Mesendoderm (in vitro differentiated cells): ENCODE measurements around the gene KIF5C.

Experiments used
- DNase-seq: peaks from one replicate; pipeline ENCODE4 v3.0.0; 2013
- H2AK5ac ChIP-seq: 2 replicates; pipeline ENCODE4 v1.6.1; 2013; ENCODE audit warnings: low read length, inconsistent platforms
- H2BK120ac ChIP-seq: 2 replicates; pipeline ENCODE4 v1.6.1; 2013; ENCODE audit warnings: low read depth, mild to moderate bottlenecking, low read length, moderate library complexity, mixed read lengths
- H2BK15ac ChIP-seq: replicated peaks from 2 replicates; pipeline ENCODE4 v1.6.1; 2013; ENCODE audit warnings: low read depth, mild to moderate bottlenecking, moderate library complexity
- H2BK5ac ChIP-seq: 2 replicates; pipeline ENCODE4 v1.6.1; 2013; ENCODE audit warnings: low read length, inconsistent platforms
- H3K18ac ChIP-seq: 2 replicates; pipeline ENCODE4 v1.6.1; 2013; ENCODE audit warnings: mild to moderate bottlenecking, low read length, mixed read lengths
- H3K23ac ChIP-seq: one replicate; pipeline ENCODE4 v1.6.1; 2013; ENCODE audit warnings: low read length
- H3K27ac ChIP-seq: 2 replicates; pipeline ENCODE4 v1.5.1; 2013; ENCODE audit warnings: low read depth, mild to moderate bottlenecking, inconsistent platforms, low read length, moderate library complexity
- H3K27me3 ChIP-seq: 2 replicates; pipeline ENCODE4 v1.6.1; 2013; ENCODE audit warnings: low read length, control low read depth, mild to moderate bottlenecking, inconsistent platforms; ENCODE audit not compliant: insufficient read depth, poor library complexity
- H3K36me3 ChIP-seq: 2 replicates; pipeline ENCODE4 v1.6.1; 2013; ENCODE audit warnings: low read length, inconsistent platforms; ENCODE audit not compliant: control insufficient read depth, insufficient read depth
- H3K4ac ChIP-seq: one replicate; pipeline ENCODE4 v1.6.1; 2013; ENCODE audit warnings: low read depth, mild to moderate bottlenecking, low read length, moderate library complexity
- H3K4me1 ChIP-seq: 2 replicates; pipeline ENCODE4 v1.6.1; 2013; ENCODE audit warnings: low read depth, low read length, inconsistent platforms; ENCODE audit not compliant: control insufficient read depth
- H3K4me2 ChIP-seq: 2 replicates; pipeline ENCODE4 v1.6.1; 2013; ENCODE audit warnings: low read length
- H3K4me3 ChIP-seq: 2 replicates; pipeline ENCODE4 v1.5.1; 2013; ENCODE audit warnings: mild to moderate bottlenecking, low read length
- H3K56ac ChIP-seq: one replicate; pipeline ENCODE4 v1.6.1; 2013; ENCODE audit warnings: low read length
- H3K79me1 ChIP-seq: 2 replicates; pipeline ENCODE4 v1.6.1; 2013; ENCODE audit warnings: low read length, inconsistent platforms
- H3K79me2 ChIP-seq: 2 replicates; pipeline ENCODE4 v1.6.1; 2013; ENCODE audit warnings: mild to moderate bottlenecking, low read length; ENCODE audit not compliant: control insufficient read depth, insufficient read depth
- H3K9ac ChIP-seq: 2 replicates; pipeline ENCODE4 v1.6.1; 2013; ENCODE audit warnings: low read length, inconsistent platforms
- H4K5ac ChIP-seq: one replicate; pipeline ENCODE4 v1.6.1; 2013; ENCODE audit warnings: low read length
- H4K8ac ChIP-seq: one replicate; pipeline ENCODE4 v1.6.1; 2013; ENCODE audit warnings: low read depth, mild to moderate bottlenecking, control low read depth, low read length, moderate library complexity
- WGBS: extraction: QIAGEN DNeasy Blood & Tissue Kit; methylation state at CpG from one replicate; pipeline ENCODE4 v1.1.7; 2013; ENCODE audit warnings: low lambda C conversion rate, missing lambda C conversion rate; ENCODE audit not compliant: insufficient coverage; ENCODE audit errors: extremely low coverage; 5-methylcytosine and 5-hydroxymethylcytosine counted together

Gene KIF5C

DNA sequence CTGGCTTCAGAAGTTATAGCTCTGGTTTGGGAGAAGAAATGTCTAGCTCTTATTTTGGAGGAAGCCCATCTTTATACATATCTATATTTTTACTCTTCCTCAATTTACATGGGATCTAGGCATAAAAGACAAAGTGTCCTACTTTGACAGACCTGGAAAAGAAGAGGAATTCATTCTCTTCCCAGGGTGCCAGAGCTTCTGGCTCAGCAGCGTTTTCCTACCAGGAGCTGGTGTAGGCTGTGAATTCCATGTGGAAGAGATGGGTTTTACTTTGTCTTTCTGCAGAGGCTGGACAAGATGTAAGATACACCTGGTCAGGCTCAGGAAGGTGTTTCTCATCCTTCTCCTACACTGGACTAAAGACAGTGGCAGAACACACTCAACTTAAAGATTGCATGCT, 113.3 kb downstream of the KIF5C start:
- Histone ChIP-seq H3K27ac (no peak overlapping the region), H2BK5ac (no peak overlapping the region), H3K4me1 (no peaks in the 10 kb centered on the region), H4K8ac (no peak overlapping the region), H3K36me3 (peaks cover 1% of the 10 kb centered on the region), H3K23ac (no peak overlapping the region), H2BK120ac (no peak overlapping the region), H3K4me2 (no peak overlapping the region), H3K9ac (no peak overlapping the region), H4K5ac (no peak overlapping the region), H2AK5ac (no peak overlapping the region), H3K4me3 (no peak overlapping the region), H3K79me2 (no peaks in the 10 kb centered on the region), H3K4ac (no peak overlapping the region), H3K79me1 (no peaks in the 10 kb centered on the region), H3K27me3 (no peaks in the 10 kb centered on the region), H2BK15ac (no peak overlapping the region), H3K18ac (no peak overlapping the region), H3K56ac (no peak overlapping the region)
- no peak for DNase-seq
- no CpG with 5 or more reads among the region's 1 CpG for whole genome bisulfite sequencing

DNA sequence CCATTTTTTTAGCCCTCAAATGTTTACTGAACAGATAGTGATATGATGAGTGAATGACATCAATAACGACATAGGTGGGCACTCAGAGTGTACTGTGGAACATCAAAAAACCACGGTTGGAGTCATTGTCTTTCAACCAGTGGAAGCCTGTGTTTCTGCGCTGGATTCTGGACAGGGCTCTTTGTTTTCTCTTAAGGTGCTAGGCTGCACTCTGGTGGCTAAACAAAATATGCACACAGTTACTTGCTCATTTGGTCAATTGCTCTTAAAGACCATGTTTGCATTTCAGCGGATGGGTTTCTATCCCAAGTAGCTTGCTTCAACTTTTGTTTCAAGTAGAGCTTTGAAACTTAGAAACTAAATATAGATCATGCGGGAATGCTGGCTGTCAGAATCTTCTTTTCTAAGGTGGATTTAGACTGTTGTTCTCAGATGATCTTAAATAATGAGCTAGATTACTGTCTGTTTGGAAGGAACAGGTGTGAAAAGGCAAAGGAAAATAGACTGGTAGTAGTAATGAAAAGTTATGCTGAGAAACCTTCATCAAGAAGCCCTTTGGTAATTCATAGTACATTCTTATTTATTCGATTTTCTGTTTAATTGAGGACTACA, 115.0 kb downstream of the KIF5C start:
- Histone ChIP-seq H3K4me3 (no peak overlapping the region), H4K5ac (no peak overlapping the region), H2BK15ac (no peak overlapping the region), H3K79me2 (no peaks in the 10 kb centered on the region), H3K18ac (no peak overlapping the region), H3K27me3 (no peaks in the 10 kb centered on the region), H3K9ac (no peak overlapping the region), H3K27ac (no peak overlapping the region), H3K4ac (no peak overlapping the region), H4K8ac (no peak overlapping the region), H2AK5ac (no peak overlapping the region), H2BK120ac (no peak overlapping the region), H3K4me1 (no peaks in the 10 kb centered on the region), H3K36me3 (peaks cover 1% of the 10 kb centered on the region), H3K23ac (no peak overlapping the region), H3K79me1 (no peaks in the 10 kb centered on the region), H3K4me2 (no peak overlapping the region), H3K56ac (no peak overlapping the region), H2BK5ac (no peak overlapping the region)
- no CpG with 5 or more reads among the region's 6 CpGs for WGBS
- DNase-seq = peak; percentile 81

DNA sequence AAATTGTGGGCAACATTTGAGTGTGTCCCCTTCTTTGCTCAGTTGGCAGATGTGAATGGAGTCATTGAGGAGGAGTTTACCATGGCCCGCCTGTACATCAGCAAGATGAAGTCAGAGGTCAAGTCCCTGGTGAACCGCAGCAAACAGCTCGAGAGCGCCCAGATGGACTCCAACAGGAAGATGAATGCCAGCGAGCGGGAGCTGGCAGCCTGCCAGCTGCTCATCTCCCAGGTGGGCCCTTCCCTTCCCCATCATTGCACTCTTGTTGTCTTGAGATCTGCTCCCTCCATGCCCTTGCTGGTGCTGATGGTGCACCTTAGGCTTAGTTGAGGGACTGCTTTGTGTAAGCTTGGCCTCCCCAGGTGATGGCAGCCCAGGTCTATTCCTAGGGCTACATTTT, 115.9 kb downstream of the KIF5C start:
- no peak overlapping the region for H3K27ac ChIP-seq
- WGBS = no CpG with 5 or more reads among the region's 6 CpGs

DNA sequence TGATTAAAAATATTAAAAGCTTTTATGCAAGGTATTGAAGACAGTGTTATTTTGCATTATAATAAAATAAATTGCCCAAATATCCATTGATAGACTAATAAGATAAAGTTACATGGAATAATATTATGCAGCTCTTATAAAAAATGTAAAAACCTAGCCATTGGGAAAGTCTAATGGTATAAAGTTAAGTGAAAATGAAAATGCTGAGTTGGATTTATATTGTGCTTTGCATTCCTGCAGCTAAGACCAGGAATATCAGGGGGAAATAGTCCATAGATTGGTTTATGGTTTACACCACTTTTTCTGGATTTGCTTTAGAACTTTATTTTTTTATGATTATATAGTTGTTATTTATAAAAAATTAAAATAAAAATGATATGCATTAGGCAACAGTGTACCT, 117.4 kb downstream of the KIF5C start:
- Histone ChIP-seq H2BK15ac (no peak overlapping the region), H2AK5ac (no peak overlapping the region), H3K4me2 (no peak overlapping the region), H3K36me3 (peaks cover 1% of the 10 kb centered on the region), H3K18ac (no peak overlapping the region), H3K79me1 (no peaks in the 10 kb centered on the region), H3K9ac (no peak overlapping the region), H2BK5ac (no peak overlapping the region), H4K8ac (no peak overlapping the region), H3K23ac (no peak overlapping the region), H3K4me3 (no peak overlapping the region), H3K56ac (no peak overlapping the region), H3K27ac (no peak overlapping the region), H3K27me3 (no peaks in the 10 kb centered on the region), H3K79me2 (no peaks in the 10 kb centered on the region), H3K4ac (no peak overlapping the region), H2BK120ac (no peak overlapping the region), H3K4me1 (no peaks in the 10 kb centered on the region), H4K5ac (no peak overlapping the region)
- no peak for DNase-seq

More for the DNA sequence above, 115.9 kb downstream of the KIF5C start:
- Histone ChIP-seq H3K79me1 (no peaks in the 10 kb centered on the region), H3K56ac (no peak overlapping the region), H3K23ac (no peak overlapping the region), H3K18ac (no peak overlapping the region), H3K4ac (no peak overlapping the region), H3K36me3 (peaks cover 1% of the 10 kb centered on the region), H2BK5ac (no peak overlapping the region), H3K4me3 (no peak overlapping the region), H3K4me1 (no peaks in the 10 kb centered on the region), H4K5ac (no peak overlapping the region), H2BK120ac (no peak overlapping the region), H2BK15ac (no peak overlapping the region), H3K79me2 (no peaks in the 10 kb centered on the region), H3K27me3 (no peaks in the 10 kb centered on the region), H4K8ac (no peak overlapping the region), H3K4me2 (no peak overlapping the region), H2AK5ac (no peak overlapping the region), H3K9ac (no peak overlapping the region)
- DNase-seq = no peak

DNA sequence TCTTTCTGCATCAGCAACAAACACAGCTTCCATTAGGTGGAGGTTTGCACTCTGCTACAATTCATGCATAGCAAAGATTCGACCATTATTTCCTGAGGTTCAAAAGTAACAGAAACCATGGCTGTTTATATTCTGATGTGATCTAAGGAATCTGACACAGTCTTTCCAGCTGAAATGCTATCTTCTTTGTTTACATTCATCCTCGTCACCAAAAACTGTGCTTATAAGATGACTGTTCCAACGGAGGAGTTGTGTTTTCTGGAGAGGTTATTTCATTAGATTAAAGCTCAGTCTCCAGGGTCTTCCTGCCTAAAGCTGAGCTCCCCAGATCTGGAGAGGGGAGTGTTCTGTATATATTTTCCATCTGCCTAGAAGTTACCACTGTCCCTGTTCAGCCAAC, 118.3 kb downstream of the KIF5C start:
- H3K56ac ChIP-seq = no peak overlapping the region
- no peak overlapping the region for H3K4ac ChIP-seq
- no peak overlapping the region for H3K4me2 ChIP-seq
- H3K36me3 ChIP-seq = peaks cover 1% of the 10 kb centered on the region
- no peak overlapping the region for H3K9ac ChIP-seq
- no peaks in the 10 kb centered on the region for H3K4me1 ChIP-seq
- H2BK120ac ChIP-seq = no peak overlapping the region
- no peaks in the 10 kb centered on the region for H3K27me3 ChIP-seq
- H2BK5ac ChIP-seq = no peak overlapping the region
- H2BK15ac ChIP-seq = no peak overlapping the region
- DNase-seq = no peak
- no peak overlapping the region for H4K5ac ChIP-seq
- H2AK5ac ChIP-seq = no peak overlapping the region
- no peaks in the 10 kb centered on the region for H3K79me2 ChIP-seq
- no peak overlapping the region for H3K23ac ChIP-seq
- no peak overlapping the region for H3K27ac ChIP-seq
- no peak overlapping the region for H4K8ac ChIP-seq
- no peak overlapping the region for H3K4me3 ChIP-seq
- H3K79me1 ChIP-seq = no peaks in the 10 kb centered on the region
- H3K18ac ChIP-seq = no peak overlapping the region
- no CpG with 5 or more reads among the region's 3 CpGs for WGBS

DNA sequence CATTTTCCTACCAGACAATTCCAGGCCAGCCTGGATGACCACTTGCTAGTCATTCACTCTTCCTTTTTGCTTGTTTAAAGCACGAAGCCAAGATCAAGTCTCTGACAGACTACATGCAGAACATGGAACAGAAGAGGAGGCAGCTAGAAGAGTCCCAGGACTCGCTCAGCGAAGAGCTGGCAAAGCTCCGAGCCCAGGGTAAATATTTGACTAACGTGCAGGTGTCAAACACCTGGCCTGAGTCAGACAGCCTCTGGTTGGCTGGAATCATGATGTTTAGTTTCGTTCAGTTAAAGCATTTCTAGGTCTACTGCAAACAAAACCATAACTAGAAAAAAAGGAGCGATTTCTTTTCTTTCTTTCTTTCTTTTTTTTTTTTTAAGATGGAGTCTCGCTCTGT, 119.3 kb downstream of the KIF5C start:
- Histone ChIP-seq H4K8ac (no peak overlapping the region), H2BK5ac (no peak overlapping the region), H3K4me2 (no peak overlapping the region), H3K79me1 (no peaks in the 10 kb centered on the region), H2BK120ac (no peak overlapping the region), H3K23ac (no peak overlapping the region), H3K36me3 (peaks cover 1% of the 10 kb centered on the region), H4K5ac (no peak overlapping the region), H3K4ac (no peak overlapping the region), H2BK15ac (no peak overlapping the region), H3K9ac (no peak overlapping the region), H3K27ac (no peak overlapping the region), H3K18ac (no peak overlapping the region), H3K4me3 (no peak overlapping the region), H3K4me1 (peaks cover 2% of the 10 kb centered on the region), H2AK5ac (no peak overlapping the region), H3K79me2 (no peaks in the 10 kb centered on the region), H3K27me3 (no peaks in the 10 kb centered on the region), H3K56ac (no peak overlapping the region)
- DNase-seq = no peak
- WGBS = no CpG with 5 or more reads among the region's 8 CpGs
